K562 (cell line): ENCODE measurements around the gene PCBP3. TPM values are rescaled to one million over a fixed set of nuclear protein-coding genes. Genes with fewer than 3 reads are reported as not detected.

Experiments used
- ATAC-seq: fragments of 200-7000 bp; cut with Tn5 transposase; 3 replicates; pipeline ENCODE4 v1.9.1; 2020; ENCODE audit warnings: moderate library complexity
- BruUV-seq: library from RNA; stranded (reverse); fragments of 400-500 nt; replicated peaks from 2 replicates; lab custom pipeline; 2021; lab: Mats Ljungman, UMichigan
- CTCF ChIA-PET: fragments of 300-600 bp; formaldehyde crosslinking; extraction: SDS; loops from one replicate; lab custom pipeline; 2021; ENCODE audit warnings: low intra/inter-chr PET ratio; lab: Yijun Ruan, JAX
- POLR2A ChIA-PET: fragments of 300-600, 350-650 bp; sonication (Branson Sonifier 250); formaldehyde crosslinking; extraction: SDS; loops from one replicate; lab custom pipeline; 2021; ENCODE audit warnings: antibody characterized with exemption, inconsistent platforms; lab: Yijun Ruan, JAX
- DNase-seq, 4 experiments: peaks; one replicate each; pipeline versions ENCODE4 v3.0.0 to v3.0.0-alpha.2; 2011 to 2018; ENCODE audit warnings: low spot score in 3 of 4, mixed read lengths in 3 of 4; ENCODE audit errors: extremely low read depth in 1 of 4
- FAIRE-seq: peaks from 2 replicates; lab custom pipeline; 2011; peaks lifted over from hg19 to GRCh38; lab: Jason Lieb, UNC
- H2AFZ ChIP-seq: 2 replicates; pipeline ENCODE4 v1.6.0; 2011; ENCODE audit warnings: low read depth, low read length, control low read depth, inconsistent platforms
- H3K27ac ChIP-seq: fragments of 200-600 bp; 3 replicates; pipeline ENCODE4 v1.8.0; 2011; ENCODE audit warnings: low read depth, mild to moderate bottlenecking, control low read depth, inconsistent platforms, low read length, moderate library complexity, mixed read lengths; ENCODE audit errors: extremely low read depth
- H3K27me3 ChIP-seq, 2 experiments: fragments of 300-600 bp in 1 of 2; 2 replicates in 1 of 2; 3 replicates in 1 of 2; pipeline versions ENCODE4 v1.6.0 to v1.8.0; 2011; ENCODE audit warnings: inconsistent platforms in 2 of 2, low read length in 2 of 2, mild to moderate bottlenecking in 1 of 2, mixed read lengths in 1 of 2, moderate library complexity in 1 of 2; ENCODE audit not compliant: control insufficient read depth in 2 of 2, insufficient read depth in 2 of 2
- H3K36me3 ChIP-seq: fragments of 300-600 bp; 3 replicates; pipeline ENCODE4 v1.8.0; 2011; ENCODE audit warnings: mild to moderate bottlenecking, low read length, inconsistent platforms; ENCODE audit not compliant: control insufficient read depth, insufficient read depth
- H3K4me1 ChIP-seq, 2 experiments: fragments of 200-600 bp in 1 of 2; replicated peaks in 1 of 2; 2 replicates in 1 of 2; 3 replicates in 1 of 2; pipeline versions ENCODE4 v1.5.1 to v1.8.0; 2011; ENCODE audit warnings: inconsistent platforms in 2 of 2, low read length in 2 of 2, mild to moderate bottlenecking in 1 of 2, mixed read lengths in 1 of 2, moderate library complexity in 1 of 2; ENCODE audit not compliant: control insufficient read depth in 2 of 2, insufficient read depth in 2 of 2
- H3K4me2 ChIP-seq: 2 replicates; pipeline ENCODE4 v1.6.1; 2011; ENCODE audit warnings: low read length, control low read depth, inconsistent platforms, mixed read lengths; ENCODE audit not compliant: insufficient read depth
- H3K4me3 ChIP-seq: fragments of 200-600 bp; sonication (generic), shearing (Covaris generic); 2 replicates; pipeline ENCODE4 v1.5.1; 2016; ENCODE audit warnings: control low read depth, inconsistent platforms
- H3K79me2 ChIP-seq: fragments of 200-600 bp; 3 replicates; pipeline ENCODE4 v1.8.0; 2011; ENCODE audit warnings: low read length, inconsistent platforms; ENCODE audit not compliant: control insufficient read depth, insufficient read depth
- H3K9ac ChIP-seq, 2 experiments: 2 replicates each; pipeline versions ENCODE4 v1.6.0 to v1.6.1; 2011; ENCODE audit warnings: low read depth in 2 of 2, low read length in 2 of 2, control low read depth in 1 of 2, inconsistent platforms in 1 of 2, mild to moderate bottlenecking in 1 of 2, mixed read lengths in 1 of 2; ENCODE audit not compliant: insufficient read depth in 1 of 2
- H3K9me1 ChIP-seq: one replicate; pipeline ENCODE4 v1.6.0; 2011; ENCODE audit warnings: inconsistent platforms, mild to moderate bottlenecking, low read length, moderate library complexity; ENCODE audit not compliant: control insufficient read depth, insufficient read depth
- H3K9me3 ChIP-seq: replicated peaks from 2 replicates; pipeline ENCODE4 v1.5.1; 2011; ENCODE audit warnings: low read depth, low read length, inconsistent platforms; ENCODE audit not compliant: control insufficient read depth, insufficient read depth
- H4K20me1 ChIP-seq: replicated peaks from 2 replicates; pipeline ENCODE4 v1.6.1; 2011; ENCODE audit warnings: low read length, inconsistent platforms, mixed read lengths; ENCODE audit not compliant: control insufficient read depth, insufficient read depth
- BRCA1 ChIP-seq, 2 experiments: fragments of 450-650 bp in 1 of 2; sonication (generic) in 1 of 2; formaldehyde crosslinking in 1 of 2; IDR thresholded peaks; 2 replicates each; pipeline versions ENCODE4 v1.5.0 to v1.6.1; 2017 to 2020; ENCODE audit warnings: mild to moderate bottlenecking in 1 of 2, missing genetic modification reagents in 1 of 2
- CC2D1A ChIP-seq: fragments of 450-650 bp; IDR thresholded peaks from 2 replicates; pipeline ENCODE4 v1.6.1; 2017; ENCODE audit warnings: mild to moderate bottlenecking
- CHD2 ChIP-seq: IDR thresholded peaks from 2 replicates; pipeline ENCODE4 v1.6.1; 2011; ENCODE audit warnings: low read depth, low read length
- FOSL1 ChIP-seq: fragments of 200-800 bp; sonication (Bioruptor generic); conservative IDR thresholded peaks from 2 replicates; pipeline ENCODE4 v1.6.1; 2016; ENCODE audit warnings: missing genetic modification characterization, missing compliant biosample characterization
- FOXP1 ChIP-seq: sonication (generic); formaldehyde crosslinking; IDR thresholded peaks from 2 replicates; pipeline ENCODE4 v1.8.0; 2022; ENCODE audit warnings: mild to moderate bottlenecking, missing genetic modification reagents
- NFIX ChIP-seq: fragments of 250-450 bp; sonication (Bioruptor Pico); IDR thresholded peaks from 2 replicates; pipeline ENCODE4 v1.4.0; 2020; ENCODE audit warnings: low read depth, mild to moderate bottlenecking, moderate library complexity
- PCBP1 ChIP-seq: fragments of 200-400 bp; formaldehyde crosslinking; IDR thresholded peaks from 2 replicates; pipeline ENCODE4 v1.6.1; 2018; ENCODE audit warnings: mild to moderate bottlenecking, low read depth, low read length; ENCODE audit not compliant: poor library complexity, severe bottlenecking
- PTBP1 ChIP-seq: fragments of 200-400 bp; formaldehyde crosslinking; IDR thresholded peaks from 2 replicates; pipeline ENCODE4 v1.6.1; 2017; ENCODE audit warnings: low read depth, low read length
- ZNF347 ChIP-seq: fragments of 450-650 bp; formaldehyde crosslinking; IDR thresholded peaks from 2 replicates; pipeline ENCODE4 v1.4.0; 2020; ENCODE audit warnings: low read depth, mild to moderate bottlenecking, moderate library complexity
- ZNF41 ChIP-seq: fragments of 250-450 bp; sonication (Bioruptor Pico); conservative IDR thresholded peaks from 2 replicates; pipeline ENCODE4 v1.4.0; 2020; ENCODE audit warnings: mild to moderate bottlenecking
- ZNF740 ChIP-seq, 3 experiments: fragments of 200-800 bp in 1 of 3; sonication (Bioruptor generic) in 1 of 3; sonication (generic) in 1 of 3; formaldehyde crosslinking in 1 of 3; IDR thresholded peaks; 2 replicates each; pipeline versions ENCODE4 v1.6.1 to v1.8.0; 2016 to 2022; ENCODE audit warnings: mild to moderate bottlenecking in 2 of 3, missing compliant biosample characterization in 2 of 3, missing genetic modification characterization in 2 of 3, missing genetic modification reagents in 1 of 3
- ZNF764 ChIP-seq: fragments of 250-450 bp; sonication (Bioruptor Pico); IDR thresholded peaks from 2 replicates; pipeline ENCODE4 v1.4.0; 2020; ENCODE audit warnings: low read depth, mild to moderate bottlenecking, moderate library complexity
- WGBS: fragments of 100-300 bp; shearing (Covaris generic); methylation state at CpG from one replicate; pipeline ENCODE4 v1.1.6; 2016; ENCODE audit warnings: low coverage, mixed read lengths; ENCODE audit not compliant: insufficient coverage; ENCODE audit errors: missing lambda C conversion rate; 5-methylcytosine and 5-hydroxymethylcytosine counted together
- in situ Hi-C: fragments of 300-500 bp; cut with MboI; formaldehyde crosslinking; loops from 4 replicates; pipeline ENCODE4 v1.15.0; 2018; ENCODE audit warnings: inconsistent platforms, mixed read lengths
- intact Hi-C: fragments of 100-400 bp; cut with micrococcal nuclease; formaldehyde crosslinking; loops from 2 replicates; pipeline ENCODE4 v1.14.2; 2022
- polyA plus RNA-seq, 8 experiments: library from polyadenylated mRNA; depleted of rRNA in 4 of 8; stranded (reverse) in 5 of 8; unstranded in 3 of 8; fragments of >200 nt; fragmentation: Nextera tagmentation in 2 of 8; fragmentation: Illumina TruSeq in 1 of 8; extraction: Ambion mirVana in 2 of 8; extraction: Trizol in 1 of 8; gene quantifications; 2 replicates each; pipeline versions ENCODE4 v1.2.1 to v1.2.3, GENCODE V29; 2011 to 2014; ENCODE audit warnings: inconsistent platforms in 1 of 8, missing spikeins in 1 of 8
- total RNA-seq, 7 experiments: library from RNA; depleted of rRNA in 6 of 7; stranded (reverse); fragments of >200 nt in 6 of 7; fragmentation: Illumina TruSeq in 2 of 7; extraction: Trizol in 2 of 7; gene quantifications; 2 replicates each; pipeline versions ENCODE4 v1.2.1 to v1.2.3, GENCODE V29; 2011 to 2021; ENCODE audit warnings: low replicate concordance in 1 of 7

PCBP3 gene
- total and polyA plus RNA-seq, 9 of the 15 experiments (the other 6 are each of a cell fraction or from before 2014, with no cell fraction given), result 0.18 TPM; not detected in 8

- 0% methylated on average over 17 of the region's 17 CpGs for WGBS
- peaks cover 5 to 28% of the 10 kb centered on the region in 2 experiments; a peak in 3 of 5 replicates for H3K27me3 ChIP-seq
- ATAC-seq, result no peak
- DNase-seq, result no peak
- H3K4me2 ChIP-seq, result no peak overlapping the region
- H3K9ac ChIP-seq, result no peak overlapping the region
- H2AFZ ChIP-seq, result no peak overlapping the region
- H3K4me3 ChIP-seq, result no peak overlapping the region
- FAIRE-seq, result no peak
- no peaks in the 10 kb centered on the region for H3K79me2 ChIP-seq
- no TSS peak for BruUV-seq
- no peaks in the 10 kb centered on the region for H3K9me3 ChIP-seq
- H3K27ac ChIP-seq, result no peak overlapping the region
- no peaks in the 10 kb centered on the region for H3K9me1 ChIP-seq
- no peaks in the 10 kb centered on the region for H4K20me1 ChIP-seq
- no peaks in the 10 kb centered on the region for H3K4me1 ChIP-seq
- no peak for TF ChIP-seq NFIX (CRISPR knock-in tag)
- no peak for TF ChIP-seq ZNF740 (CRISPR knock-in tag; IDR thresholded peaks at IDR 0.05)
- TF ChIP-seq ZNF740 (tag; IDR thresholded peaks at IDR 0.05), result no peak
- TF ChIP-seq FOXP1, result no peak
- TF ChIP-seq CHD2, result no peak
- no peak for TF ChIP-seq CC2D1A
- no peak for TF ChIP-seq ZNF41 (CRISPR knock-in tag)
- no peak for TF ChIP-seq PCBP1
- TF ChIP-seq FOSL1 (tag), result no peak
- no peak for TF ChIP-seq PTBP1
- TF ChIP-seq BRCA1 (IDR thresholded peaks at IDR 0.05), result no peak
- no peak for TF ChIP-seq BRCA1 (CRISPR knock-in tag; IDR thresholded peaks at IDR 0.05)
- TF ChIP-seq ZNF347 (CRISPR knock-in tag), result no peak
- no peak for TF ChIP-seq ZNF764
- intact Hi-C loops (no loop called here), in situ Hi-C loops (no loop called here)
- H3K36me3 ChIP-seq, result no peaks in the 10 kb centered on the region
- POLR2A ChIA-PET, result no interaction called here
- CTCF ChIA-PET, result no interaction called here
Measured at GRCh38 chr21:45736690-45737484, 93.4 kb downstream of the PCBP3 start.
